Osteocyte (in vitro differentiated cells): ENCODE measurements around the gene TIGD3. TPM values are rescaled to one million over a fixed set of nuclear protein-coding genes. Genes with fewer than 3 reads are reported as not detected.

Experiments
- DNase-seq: peaks from one replicate; pipeline ENCODE4 v3.0.0; 2021; ENCODE audit warnings: mixed read lengths; ENCODE audit not compliant: unreplicated experiment; ENCODE audit errors: extremely low spot score
- H3K27ac Mint-ChIP-seq: one replicate; pipeline ENCODE4 v1.8.0; 2021; ENCODE audit warnings: mild to moderate bottlenecking, mixed read lengths; ENCODE audit not compliant: unreplicated experiment
- H3K27me3 Mint-ChIP-seq: one replicate; pipeline ENCODE4 v1.8.0; 2021; ENCODE audit warnings: mixed read lengths; ENCODE audit not compliant: unreplicated experiment
- H3K36me3 Mint-ChIP-seq: one replicate; pipeline ENCODE4 v1.8.0; 2021; ENCODE audit warnings: mixed read lengths; ENCODE audit not compliant: unreplicated experiment
- H3K4me1 Mint-ChIP-seq: one replicate; pipeline ENCODE4 v1.8.0; 2021; ENCODE audit warnings: mixed read lengths; ENCODE audit not compliant: unreplicated experiment
- H3K4me3 Mint-ChIP-seq: one replicate; pipeline ENCODE4 v1.8.0; 2021; ENCODE audit warnings: mild to moderate bottlenecking, moderate library complexity, mixed read lengths; ENCODE audit not compliant: unreplicated experiment
- H3K9me3 Mint-ChIP-seq: one replicate; pipeline ENCODE4 v1.8.0; 2021; ENCODE audit warnings: mixed read lengths; ENCODE audit not compliant: unreplicated experiment
- total RNA-seq: library from RNA; stranded (reverse); gene quantifications from 2 replicates; pipeline ENCODE4 v1.2.1, GENCODE V29; 2021
- TF ChIP-seq, protein P1 (sequence below): fragments of 200-600 bp; sonication (generic); IDR thresholded peaks from 2 replicates; pipeline ENCODE4 v1.5.0; 2021; ENCODE audit warnings: antibody characterized with exemption, mild to moderate bottlenecking, moderate library complexity

TIGD3 gene
- total RNA-seq, 1 donor from 2014 or later = 0.16 TPM

GRCh38 chr11:65384301-65384889 lies 29.8 kb downstream of the TIGD3 start:
- TF ChIP-seq, protein P1, sequence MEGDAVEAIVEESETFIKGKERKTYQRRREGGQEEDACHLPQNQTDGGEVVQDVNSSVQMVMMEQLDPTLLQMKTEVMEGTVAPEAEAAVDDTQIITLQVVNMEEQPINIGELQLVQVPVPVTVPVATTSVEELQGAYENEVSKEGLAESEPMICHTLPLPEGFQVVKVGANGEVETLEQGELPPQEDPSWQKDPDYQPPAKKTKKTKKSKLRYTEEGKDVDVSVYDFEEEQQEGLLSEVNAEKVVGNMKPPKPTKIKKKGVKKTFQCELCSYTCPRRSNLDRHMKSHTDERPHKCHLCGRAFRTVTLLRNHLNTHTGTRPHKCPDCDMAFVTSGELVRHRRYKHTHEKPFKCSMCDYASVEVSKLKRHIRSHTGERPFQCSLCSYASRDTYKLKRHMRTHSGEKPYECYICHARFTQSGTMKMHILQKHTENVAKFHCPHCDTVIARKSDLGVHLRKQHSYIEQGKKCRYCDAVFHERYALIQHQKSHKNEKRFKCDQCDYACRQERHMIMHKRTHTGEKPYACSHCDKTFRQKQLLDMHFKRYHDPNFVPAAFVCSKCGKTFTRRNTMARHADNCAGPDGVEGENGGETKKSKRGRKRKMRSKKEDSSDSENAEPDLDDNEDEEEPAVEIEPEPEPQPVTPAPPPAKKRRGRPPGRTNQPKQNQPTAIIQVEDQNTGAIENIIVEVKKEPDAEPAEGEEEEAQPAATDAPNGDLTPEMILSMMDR = no peak
- Mint-ChIP-seq H3K27me3 (no peaks in the 10 kb centered on the region), H3K36me3 (no peaks in the 10 kb centered on the region), H3K4me3 (peak overlapping the region; percentile 34), H3K9me3 (no peaks in the 10 kb centered on the region), H3K27ac (peak overlapping the region; percentile 99), H3K4me1 (peaks cover 68% of the 10 kb centered on the region)
- DNase-seq = no peak

DNA sequence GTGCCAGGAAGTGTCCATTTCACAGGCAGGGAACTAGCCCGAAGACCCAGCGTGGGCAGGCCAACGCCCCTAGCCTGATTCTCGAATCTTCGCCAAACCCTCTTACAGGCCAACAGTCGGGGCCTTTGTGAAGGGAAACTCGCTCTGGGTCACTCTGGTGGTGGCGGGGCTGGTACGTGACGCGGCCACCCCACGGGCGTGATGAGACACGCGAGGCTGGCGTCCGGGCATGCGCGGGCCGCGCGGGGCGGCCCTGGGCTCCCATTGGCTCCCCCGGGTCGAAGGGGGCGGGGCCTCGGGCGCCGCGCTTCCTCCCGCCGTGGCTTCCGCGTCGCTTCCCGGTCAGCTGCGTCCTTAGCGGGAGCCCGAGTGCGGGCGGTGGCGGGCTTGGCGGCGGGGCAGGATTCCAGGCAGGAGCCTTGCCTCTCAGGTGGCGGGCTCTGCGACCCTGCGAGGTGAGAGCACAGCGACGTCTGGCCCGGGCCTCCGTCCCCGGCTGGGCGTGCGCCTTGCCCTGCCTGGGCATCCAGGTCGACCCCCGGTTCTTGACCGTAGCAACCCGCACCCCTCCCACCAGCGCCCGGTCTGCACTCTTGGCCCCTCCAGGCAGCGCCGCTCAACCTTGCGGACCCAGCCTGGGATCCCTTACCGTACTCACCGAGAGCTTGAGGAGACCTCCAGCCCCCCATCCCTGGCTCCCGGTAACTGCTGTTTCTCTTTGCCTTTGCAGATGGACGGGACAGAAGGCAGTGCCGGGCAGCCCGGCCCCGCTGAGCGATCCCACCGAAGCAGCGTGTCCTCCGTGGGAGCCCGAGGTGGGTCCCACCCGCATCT lies 32.0 kb downstream of the TIGD3 start, which contains the start of gene FRMD8:
FRMD8 (plus strand) TSS at position 331 of the 834 bp plus-strand sequence; CDS start at position 731, 400 bp downstream.
- TF ChIP-seq, protein P1 = no peak
- Mint-ChIP-seq H3K27ac (peak within 1 kb of the TSS; percentile 99), H3K9me3 (no peaks in the 10 kb centered on the region), H3K36me3 (no peaks in the 10 kb centered on the region), H3K4me3 (peak within 1 kb of the TSS; percentile 87), H3K4me1 (peaks cover 86% of the 10 kb centered on the region), H3K27me3 (no peaks in the 10 kb centered on the region)
- DNase-seq = peak; percentile 96

DNA sequence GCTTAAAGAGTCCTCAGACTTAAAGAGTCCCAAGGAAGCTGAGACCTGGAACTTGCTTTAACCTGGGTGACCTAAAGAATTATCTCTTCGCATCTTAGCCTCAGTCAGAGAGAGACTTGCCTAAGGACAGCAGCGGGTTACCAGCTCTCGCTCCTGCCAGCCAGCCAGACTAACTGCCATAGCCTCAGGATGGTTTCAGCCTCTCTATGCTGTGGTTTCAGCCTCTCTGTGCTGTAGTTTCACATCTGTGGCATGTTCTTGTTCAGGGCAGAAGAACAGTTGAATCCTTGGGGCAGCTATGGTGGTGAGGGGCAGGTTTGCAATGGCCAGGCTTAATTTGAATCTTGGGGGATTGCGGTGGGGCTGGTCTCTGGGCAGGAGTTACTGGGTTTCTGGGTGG lies 34.2 kb downstream of the TIGD3 start:
- H3K4me1 Mint-ChIP-seq = peaks cover 68% of the 10 kb centered on the region
- peak overlapping the region; percentile 84 for H3K27ac Mint-ChIP-seq
- peak overlapping the region; percentile 87 for H3K4me3 Mint-ChIP-seq
- H3K9me3 Mint-ChIP-seq = no peaks in the 10 kb centered on the region
- TF ChIP-seq, protein P1 = no peak
- H3K36me3 Mint-ChIP-seq = peaks cover 5% of the 10 kb centered on the region
- no peak for DNase-seq
- no peaks in the 10 kb centered on the region for H3K27me3 Mint-ChIP-seq

DNA sequence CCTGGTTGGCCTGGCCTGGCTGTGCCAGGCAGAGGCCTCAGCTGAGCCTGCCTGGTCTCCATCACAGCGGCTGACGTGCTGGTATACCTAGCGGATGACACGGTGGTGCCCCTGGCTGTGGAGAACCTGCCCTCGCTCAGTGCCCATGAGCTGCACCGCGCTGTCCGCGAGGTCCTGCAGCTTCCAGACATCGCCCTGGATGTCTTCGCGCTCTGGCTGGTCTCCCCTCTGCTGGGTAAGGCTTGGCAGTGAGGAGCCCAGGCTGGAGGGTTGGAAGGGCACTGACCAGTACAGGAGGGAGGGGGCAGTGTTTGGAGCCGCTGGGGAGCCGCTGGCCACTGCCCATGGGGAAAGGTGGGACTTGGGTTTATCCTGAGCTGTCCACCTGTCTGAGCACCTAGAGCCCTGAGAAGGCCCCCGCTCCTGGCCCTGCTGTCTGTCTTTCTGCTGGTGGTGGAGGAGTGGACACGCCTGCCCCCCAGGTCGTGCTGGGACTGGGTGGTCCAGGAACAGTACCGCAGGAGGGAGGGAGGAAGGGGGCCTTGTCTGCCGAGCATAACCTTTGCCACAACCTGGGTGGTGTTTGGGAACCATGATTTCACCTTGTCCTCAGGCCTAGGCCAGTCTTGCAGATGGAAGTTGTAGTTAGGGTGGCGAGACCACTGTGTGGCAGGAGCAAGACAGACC lies 34.9 kb downstream of the TIGD3 start:
- Mint-ChIP-seq H3K4me3 (peak overlapping the region; percentile 87), H3K4me1 (peaks cover 61% of the 10 kb centered on the region), H3K27ac (peak overlapping the region; percentile 84), H3K9me3 (no peaks in the 10 kb centered on the region), H3K27me3 (no peaks in the 10 kb centered on the region), H3K36me3 (peaks cover 5% of the 10 kb centered on the region)
- no peak for DNase-seq
- TF ChIP-seq, protein P1 = no peak
